ENCODE data around the gene ACTR1A.
"Not testable (repeated sequence)": the region's sequence is repeated elsewhere in the genome, so short reads cannot be mapped to it uniquely, and the experiment has no call there.

ACTR1A gene

GRCh38 chr10:102502337-102503151 lies at the start of gene ACTR1A:
TSS of gene ACTR1A (minus strand) at chr10:102502712. CDS start at chr10:102502647, 65 bp downstream.
- peak; percentile 98 for DNase-seq

- no peak for DNase-seq
Measured at GRCh38 chr10:102550636-102551210, 48.2 kb upstream of the ACTR1A start.

- DNase-seq: no peak
Measured at GRCh38 chr10:102549549-102549948, 47.0 kb upstream of the ACTR1A start.

GRCh38 chr10:102546606-102547320 lies 44.3 kb upstream of the ACTR1A start:
- DNase-seq: no peak

GRCh38 chr10:102545997-102546396 lies 43.5 kb upstream of the ACTR1A start:
- no peak for DNase-seq

GRCh38 chr10:102545265-102545871 lies 42.9 kb upstream of the ACTR1A start:
- no peak for DNase-seq

GRCh38 chr10:102542800-102543418 lies 40.4 kb upstream of the ACTR1A start:
- DNase-seq: no peak

- DNase-seq: no peak
Measured at GRCh38 chr10:102540023-102540422, 37.5 kb upstream of the ACTR1A start.

GRCh38 chr10:102538811-102539210 lies 36.3 kb upstream of the ACTR1A start:
- no peak for DNase-seq

GRCh38 chr10:102537948-102538347 lies 35.4 kb upstream of the ACTR1A start:
- DNase-seq: no peak

GRCh38 chr10:102537367-102537766 lies 34.9 kb upstream of the ACTR1A start:
- DNase-seq: no peak

- no peak for DNase-seq
Measured at GRCh38 chr10:102535481-102536147, 33.1 kb upstream of the ACTR1A start.

GRCh38 chr10:102534966-102535365 lies 32.5 kb upstream of the ACTR1A start:
- DNase-seq: not testable (repeated sequence)

- no peak for DNase-seq
Measured at GRCh38 chr10:102534333-102534732, 31.8 kb upstream of the ACTR1A start.

- DNase-seq: no peak
Measured at GRCh38 chr10:102527546-102527945, 25.0 kb upstream of the ACTR1A start.

- no peak for DNase-seq
Measured at GRCh38 chr10:102524746-102525145, 22.2 kb upstream of the ACTR1A start.

GRCh38 chr10:102523250-102524029 lies 20.9 kb upstream of the ACTR1A start:
- DNase-seq: no peak

GRCh38 chr10:102522874-102523249 lies 20.4 kb upstream of the ACTR1A start:
- no peak for DNase-seq

GRCh38 chr10:102519246-102519825 lies 16.8 kb upstream of the ACTR1A start:
- no peak for DNase-seq

GRCh38 chr10:102517553-102517952 lies 15.0 kb upstream of the ACTR1A start:
- DNase-seq: no peak

GRCh38 chr10:102515724-102516123 lies 13.2 kb upstream of the ACTR1A start:
- DNase-seq: no peak

All from NCI-H345 (cell line).